ENCODE data around the gene EPHB6. TPM values are rescaled to one million over a fixed set of nuclear protein-coding genes. Genes with fewer than 3 reads are reported as not detected.

Gene EPHB6
- total RNA-seq, 1 experiment from 2014 or later: 12.6 TPM

- Histone ChIP-seq H3K27ac (ENCODE audit: low read depth, low read length) (no peak overlapping the region), H3K4me1 (ENCODE audit: control insufficient read depth in 1 of 2, insufficient read depth in 2 of 2, low read length in 2 of 2) (no peaks in the 10 kb centered on the region), H3K9ac (ENCODE audit: low read length) (no peak overlapping the region), H3K9me2 (ENCODE audit: insufficient read depth) (no peaks in the 10 kb centered on the region), H3K27me3 (ENCODE audit: insufficient read depth, low read length) (peaks cover 27% of the 10 kb centered on the region), H3K79me2 (ENCODE audit: insufficient read depth, low read length) (no peaks in the 10 kb centered on the region), H4K20me1 (ENCODE audit: insufficient read depth) (no peaks in the 10 kb centered on the region), H3K9me3 (ENCODE audit: control insufficient read depth in 1 of 2, insufficient read depth in 1 of 2, low read depth in 1 of 2, low read length in 2 of 2) (no peaks in the 10 kb centered on the region), H3K4me2 (ENCODE audit: low read length) (no peak overlapping the region), H3K4me3 (replicated peaks in 1 of 2; ENCODE audit: low read depth in 1 of 2, low read length in 2 of 2) (no peak overlapping the region), H2AFZ (ENCODE audit: low read depth, low read length, poor library complexity, severe bottlenecking) (no peak overlapping the region), H3K36me3 (ENCODE audit: control insufficient read depth in 1 of 2, insufficient read depth in 2 of 2, low read length in 2 of 2) (no peaks in the 10 kb centered on the region)
- ATAC-seq (no peak), DNase-seq (ENCODE audit: low read depth, low spot score) (no peak)
- POLR2A ChIA-PET: no interaction called here
- RAD21 ChIA-PET (ENCODE audit: low non-redundant PET in 1 of 2, low total read pairs in 2 of 2, uncharacterized antibody in 2 of 2, unreplicated experiment in 2 of 2): no interaction called here
- intact Hi-C loops (cut with micrococcal nuclease): no loop called here
- no TSS peak for BruUV-seq (replicated peaks)
- CTCF ChIA-PET: interaction anchor here (1.5 kb wide), 1 partner anchor 10 kb away, joined by 3 read pairs; no protein-coding TSS in a partner anchor
- TF ChIP-seq EGR1 (IDR thresholded peaks at IDR 0.05; ENCODE audit: low read depth): no peak
- TF ChIP-seq SRF (IDR thresholded peaks at IDR 0.05; ENCODE audit: low read depth): no peak
- TF ChIP-seq YY1 (IDR thresholded peaks at IDR 0.05; ENCODE audit: extremely low read depth, insufficient replicate concordance, low read depth, low read length): no peak
- TF ChIP-seq POLR2A (IDR thresholded peaks at IDR 0.05; ENCODE audit: borderline replicate concordance, extremely low read depth, insufficient read depth, insufficient read length): no peak
- TF ChIP-seq JUND (IDR thresholded peaks at IDR 0.05): no peak
- no peak for TF ChIP-seq SP1 (IDR thresholded peaks at IDR 0.05; ENCODE audit: low read depth)
- TF ChIP-seq ZFX (IDR thresholded peaks at IDR 0.05): no peak
- TF ChIP-seq MAX (IDR thresholded peaks at IDR 0.05): no peak
- TF ChIP-seq EZH2 (IDR thresholded peaks at IDR 0.05): no peak
- no peak for TF ChIP-seq CBX3 (IDR thresholded peaks at IDR 0.05; ENCODE audit: low read depth)
- TF ChIP-seq RAD21 (IDR thresholded peaks at IDR 0.05; ENCODE audit: low read depth): no peak
- no peak for TF ChIP-seq ZNF274 (IDR thresholded peaks at IDR 0.05; ENCODE audit: low read depth, low read length)
- no peak for TF ChIP-seq TCF7L2 (IDR thresholded peaks at IDR 0.05; ENCODE audit: borderline replicate concordance, extremely low read depth, insufficient read depth, insufficient read length)
- TF ChIP-seq, protein P1, sequence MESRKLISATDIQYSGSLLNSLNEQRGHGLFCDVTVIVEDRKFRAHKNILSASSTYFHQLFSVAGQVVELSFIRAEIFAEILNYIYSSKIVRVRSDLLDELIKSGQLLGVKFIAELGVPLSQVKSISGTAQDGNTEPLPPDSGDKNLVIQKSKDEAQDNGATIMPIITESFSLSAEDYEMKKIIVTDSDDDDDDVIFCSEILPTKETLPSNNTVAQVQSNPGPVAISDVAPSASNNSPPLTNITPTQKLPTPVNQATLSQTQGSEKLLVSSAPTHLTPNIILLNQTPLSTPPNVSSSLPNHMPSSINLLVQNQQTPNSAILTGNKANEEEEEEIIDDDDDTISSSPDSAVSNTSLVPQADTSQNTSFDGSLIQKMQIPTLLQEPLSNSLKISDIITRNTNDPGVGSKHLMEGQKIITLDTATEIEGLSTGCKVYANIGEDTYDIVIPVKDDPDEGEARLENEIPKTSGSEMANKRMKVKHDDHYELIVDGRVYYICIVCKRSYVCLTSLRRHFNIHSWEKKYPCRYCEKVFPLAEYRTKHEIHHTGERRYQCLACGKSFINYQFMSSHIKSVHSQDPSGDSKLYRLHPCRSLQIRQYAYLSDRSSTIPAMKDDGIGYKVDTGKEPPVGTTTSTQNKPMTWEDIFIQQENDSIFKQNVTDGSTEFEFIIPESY (IDR thresholded peaks at IDR 0.05; ENCODE audit: extremely low read depth, insufficient replicate concordance, low read length): no peak
- no peak for TF ChIP-seq SIN3A (IDR thresholded peaks at IDR 0.05; ENCODE audit: low read depth)
- TF ChIP-seq, protein P2, sequence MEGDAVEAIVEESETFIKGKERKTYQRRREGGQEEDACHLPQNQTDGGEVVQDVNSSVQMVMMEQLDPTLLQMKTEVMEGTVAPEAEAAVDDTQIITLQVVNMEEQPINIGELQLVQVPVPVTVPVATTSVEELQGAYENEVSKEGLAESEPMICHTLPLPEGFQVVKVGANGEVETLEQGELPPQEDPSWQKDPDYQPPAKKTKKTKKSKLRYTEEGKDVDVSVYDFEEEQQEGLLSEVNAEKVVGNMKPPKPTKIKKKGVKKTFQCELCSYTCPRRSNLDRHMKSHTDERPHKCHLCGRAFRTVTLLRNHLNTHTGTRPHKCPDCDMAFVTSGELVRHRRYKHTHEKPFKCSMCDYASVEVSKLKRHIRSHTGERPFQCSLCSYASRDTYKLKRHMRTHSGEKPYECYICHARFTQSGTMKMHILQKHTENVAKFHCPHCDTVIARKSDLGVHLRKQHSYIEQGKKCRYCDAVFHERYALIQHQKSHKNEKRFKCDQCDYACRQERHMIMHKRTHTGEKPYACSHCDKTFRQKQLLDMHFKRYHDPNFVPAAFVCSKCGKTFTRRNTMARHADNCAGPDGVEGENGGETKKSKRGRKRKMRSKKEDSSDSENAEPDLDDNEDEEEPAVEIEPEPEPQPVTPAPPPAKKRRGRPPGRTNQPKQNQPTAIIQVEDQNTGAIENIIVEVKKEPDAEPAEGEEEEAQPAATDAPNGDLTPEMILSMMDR (IDR thresholded peaks at IDR 0.05 in 2 of 3, conservative IDR thresholded peaks at IDR 0.05 in 1 of 3; ENCODE audit: borderline replicate concordance in 1 of 3, insufficient read depth in 1 of 3, low read depth in 2 of 3, low read length in 2 of 3): no peak
- no peak for TF ChIP-seq REST (IDR thresholded peaks at IDR 0.05; ENCODE audit: low read depth)
Observed at GRCh38 chr7:142915315-142915714, 60.4 kb downstream of the EPHB6 start.
